LNCaP clone FGC (cell line): ENCODE data around the gene TMIGD1.

Source experiments
- DNase-seq: peaks from one replicate; pipeline ENCODE4 v3.0.0-alpha.2; 2011; ENCODE audit warnings: low read depth
- H3K4me3 ChIP-seq: 2 replicates; pipeline ENCODE4 v1.5.1; 2011; ENCODE audit warnings: mild to moderate bottlenecking, low read depth, low read length, control low read depth
- CTCF ChIP-seq: IDR thresholded peaks from 2 replicates; pipeline ENCODE4 v1.5.1; 2012; ENCODE audit warnings: mild to moderate bottlenecking; ENCODE audit not compliant: control insufficient read depth, insufficient read depth; ENCODE audit errors: extremely low read depth

TMIGD1 gene

GRCh38 chr17:30378825-30379302, 45.0 kb upstream of the TMIGD1 start, which contains the start of gene CPD:
Gene CPD (plus strand): TSS chr17:30378927. CDS start chr17:30378981, 54 bp downstream.
- H3K4me3 ChIP-seq = peak within 1 kb of the TSS; percentile 73
- TF ChIP-seq CTCF = no peak
- peak; percentile 80 for DNase-seq

- peak overlapping the region; percentile 73 for H3K4me3 ChIP-seq
- no peak for DNase-seq
- TF ChIP-seq CTCF = no peak
Observed at GRCh38 chr17:30378241-30378824, 44.5 kb upstream of the TMIGD1 start.

GRCh38 chr17:30377574-30378240, 43.9 kb upstream of the TMIGD1 start:
- no peak for TF ChIP-seq CTCF
- no peak overlapping the region for H3K4me3 ChIP-seq

GRCh38 chr17:30376621-30377452, 43.0 kb upstream of the TMIGD1 start:
- peak; percentile 63 for DNase-seq
- no peak overlapping the region for H3K4me3 ChIP-seq
- TF ChIP-seq CTCF = no peak

More at GRCh38 chr17:30377574-30378240, 43.9 kb upstream of the TMIGD1 start:
- DNase-seq = no peak

GRCh38 chr17:30375661-30376060, 41.8 kb upstream of the TMIGD1 start:
- TF ChIP-seq CTCF = no peak
- no peak overlapping the region for H3K4me3 ChIP-seq
- DNase-seq = no peak

GRCh38 chr17:30372755-30373154, 38.9 kb upstream of the TMIGD1 start:
- no peak for DNase-seq
- no peak for TF ChIP-seq CTCF
- H3K4me3 ChIP-seq = no peak overlapping the region
